Activated T-cell treated with anti-CD3 and anti-CD28 coated beads, Interleukin-2, amount 50 U/mL, for 72 hours (primary cell): Measurements from ENCODE around the gene NTN3. TPM values are rescaled to one million over a fixed set of nuclear protein-coding genes. Genes with fewer than 3 reads are reported as not detected.

Experiments used
- ATAC-seq, 2 donors: fragments of 150-1000 bp; cut with Tn5 transposase; replicated peaks in 1 of 2; 2 replicates each; pipeline ENCODE4 v1.10.0; 2021; ENCODE audit warnings: moderate library complexity in 2 of 2, mild to moderate bottlenecking in 1 of 2
- DNase-seq, 2 donors: peaks; one replicate each; pipeline ENCODE4 v3.0.0; 2021 to 2022; ENCODE audit warnings: mixed read lengths in 1 of 2
- H3K27ac Mint-ChIP-seq: one replicate; pipeline ENCODE4 v1.8.0; 2022; ENCODE audit warnings: mild to moderate bottlenecking, moderate library complexity, mixed read lengths
- H3K27me3 Mint-ChIP-seq: one replicate; pipeline ENCODE4 v1.8.0; 2022; ENCODE audit warnings: low read depth, mixed read lengths
- H3K36me3 Mint-ChIP-seq, 2 donors: one replicate each; pipeline ENCODE4 v1.8.0; 2022; ENCODE audit warnings: mixed read lengths in 2 of 2, mild to moderate bottlenecking in 1 of 2; ENCODE audit not compliant: insufficient read depth in 2 of 2
- H3K4me1 Mint-ChIP-seq: one replicate; pipeline ENCODE4 v1.8.0; 2022; ENCODE audit warnings: low read depth, mixed read lengths
- H3K4me3 Mint-ChIP-seq, 2 donors: one replicate each; pipeline ENCODE4 v1.8.0; 2022; ENCODE audit warnings: mild to moderate bottlenecking in 2 of 2, mixed read lengths in 2 of 2, moderate library complexity in 2 of 2
- H3K9me3 Mint-ChIP-seq, 2 donors: one replicate each; pipeline ENCODE4 v1.8.0; 2022; ENCODE audit warnings: mixed read lengths in 2 of 2
- total RNA-seq, 2 donors: library from RNA; stranded (reverse); gene quantifications; one replicate each; pipeline ENCODE4 v1.2.3, GENCODE V29; 2022

The NTN3 gene
- total RNA-seq, 2 donors from 2014 or later: not detected

GRCh38 chr16:2494616-2495015 lies 23.5 kb downstream of the NTN3 start:
- no peak overlapping the region for H3K27ac Mint-ChIP-seq
- H3K27me3 Mint-ChIP-seq: no peaks in the 10 kb centered on the region
- H3K4me3 Mint-ChIP-seq: no peak overlapping the region
- H3K9me3 Mint-ChIP-seq: no peaks in the 10 kb centered on the region
- H3K4me1 Mint-ChIP-seq: no peaks in the 10 kb centered on the region
- ATAC-seq (no peak), DNase-seq (no peak)
- no peaks in the 10 kb centered on the region for H3K36me3 Mint-ChIP-seq

- H3K4me1 Mint-ChIP-seq: no peaks in the 10 kb centered on the region
- H3K4me3 Mint-ChIP-seq: no peak overlapping the region
- H3K27ac Mint-ChIP-seq: no peak overlapping the region
- H3K27me3 Mint-ChIP-seq: no peaks in the 10 kb centered on the region
- DNase-seq (no peak), ATAC-seq (no peak)
- no peaks in the 10 kb centered on the region for H3K36me3 Mint-ChIP-seq
- no peaks in the 10 kb centered on the region for H3K9me3 Mint-ChIP-seq
These were observed 23.9 kb downstream of the NTN3 start for GRCh38 chr16:2495041-2495440.

- H3K4me3 Mint-ChIP-seq: no peak overlapping the region
- H3K4me1 Mint-ChIP-seq: no peaks in the 10 kb centered on the region
- H3K27me3 Mint-ChIP-seq: no peaks in the 10 kb centered on the region
- no peak for ATAC-seq
- no peak for DNase-seq
- H3K27ac Mint-ChIP-seq: no peak overlapping the region
- no peaks in the 10 kb centered on the region for H3K36me3 Mint-ChIP-seq
- H3K9me3 Mint-ChIP-seq: no peaks in the 10 kb centered on the region
These were observed 25.4 kb downstream of the NTN3 start for GRCh38 chr16:2496223-2497115.

- ATAC-seq (no peak), DNase-seq (no peak)
- no peak overlapping the region for H3K4me3 Mint-ChIP-seq
- no peak overlapping the region for H3K27ac Mint-ChIP-seq
- H3K27me3 Mint-ChIP-seq: no peaks in the 10 kb centered on the region
- H3K36me3 Mint-ChIP-seq: no peaks in the 10 kb centered on the region
- no peaks in the 10 kb centered on the region for H3K9me3 Mint-ChIP-seq
- H3K4me1 Mint-ChIP-seq: no peaks in the 10 kb centered on the region
These were observed 26.1 kb downstream of the NTN3 start for GRCh38 chr16:2497116-2497630.

- Mint-ChIP-seq H3K27ac (no peak overlapping the region), H3K27me3 (no peaks in the 10 kb centered on the region), H3K9me3 (no peaks in the 10 kb centered on the region), H3K4me3 (no peak overlapping the region), H3K36me3 (no peaks in the 10 kb centered on the region), H3K4me1 (no peaks in the 10 kb centered on the region)
- DNase-seq (no peak), ATAC-seq (no peak)
These were observed 26.8 kb downstream of the NTN3 start for GRCh38 chr16:2497695-2498484.

GRCh38 chr16:2498531-2499253 lies 27.6 kb downstream of the NTN3 start:
- ATAC-seq (no peak), DNase-seq (no peak)
- no peaks in the 10 kb centered on the region for H3K4me1 Mint-ChIP-seq

GRCh38 chr16:2499454-2499853 lies 28.4 kb downstream of the NTN3 start:
- Mint-ChIP-seq H3K27ac (no peak overlapping the region), H3K27me3 (no peaks in the 10 kb centered on the region)

More at GRCh38 chr16:2498531-2499253, 27.6 kb downstream of the NTN3 start:
- no peak overlapping the region for H3K4me3 Mint-ChIP-seq
- no peaks in the 10 kb centered on the region for H3K36me3 Mint-ChIP-seq
- H3K9me3 Mint-ChIP-seq: no peaks in the 10 kb centered on the region
- no peak overlapping the region for H3K27ac Mint-ChIP-seq
- H3K27me3 Mint-ChIP-seq: no peaks in the 10 kb centered on the region

GRCh38 chr16:2499890-2500429 lies 28.9 kb downstream of the NTN3 start:
- Mint-ChIP-seq H3K27me3 (no peaks in the 10 kb centered on the region), H3K36me3 (no peaks in the 10 kb centered on the region), H3K27ac (no peak overlapping the region), H3K9me3 (no peaks in the 10 kb centered on the region), H3K4me3 (no peak overlapping the region), H3K4me1 (no peaks in the 10 kb centered on the region)
- no peak for DNase-seq
- ATAC-seq: no peak

More at GRCh38 chr16:2499454-2499853, 28.4 kb downstream of the NTN3 start:
- Mint-ChIP-seq H3K4me1 (no peaks in the 10 kb centered on the region), H3K9me3 (no peaks in the 10 kb centered on the region), H3K4me3 (no peak overlapping the region), H3K36me3 (no peaks in the 10 kb centered on the region)
- ATAC-seq (no peak), DNase-seq (no peak)

GRCh38 chr16:2500430-2500917 lies 29.4 kb downstream of the NTN3 start:
- H3K27ac Mint-ChIP-seq: no peak overlapping the region
- DNase-seq (no peak), ATAC-seq (no peak)
- H3K27me3 Mint-ChIP-seq: no peaks in the 10 kb centered on the region
- H3K4me3 Mint-ChIP-seq: no peak overlapping the region
- H3K36me3 Mint-ChIP-seq: no peaks in the 10 kb centered on the region
- no peaks in the 10 kb centered on the region for H3K9me3 Mint-ChIP-seq
- no peaks in the 10 kb centered on the region for H3K4me1 Mint-ChIP-seq

GRCh38 chr16:2500918-2501750 lies 30.0 kb downstream of the NTN3 start:
- no peak overlapping the region for H3K27ac Mint-ChIP-seq
- no peak overlapping the region for H3K4me3 Mint-ChIP-seq
- H3K9me3 Mint-ChIP-seq: no peaks in the 10 kb centered on the region
- ATAC-seq (peak; percentile 93 to 96), DNase-seq (peak; percentile 81 to 86)
- no peaks in the 10 kb centered on the region for H3K27me3 Mint-ChIP-seq
- no peaks in the 10 kb centered on the region for H3K4me1 Mint-ChIP-seq
- H3K36me3 Mint-ChIP-seq: no peaks in the 10 kb centered on the region

GRCh38 chr16:2501946-2502895 lies 31.1 kb downstream of the NTN3 start:
- Mint-ChIP-seq H3K27me3 (no peaks in the 10 kb centered on the region), H3K9me3 (no peaks in the 10 kb centered on the region), H3K36me3 (no peaks in the 10 kb centered on the region), H3K27ac (no peak overlapping the region), H3K4me1 (no peaks in the 10 kb centered on the region), H3K4me3 (no peak overlapping the region)
- DNase-seq (no peak), ATAC-seq (no peak)
